ENCODE measurements around the gene CDK19.
"Not testable (repeated sequence)": the region's sequence is repeated elsewhere in the genome, so short reads cannot be mapped to it uniquely, and the experiment has no call there.

Gene CDK19

DNA sequence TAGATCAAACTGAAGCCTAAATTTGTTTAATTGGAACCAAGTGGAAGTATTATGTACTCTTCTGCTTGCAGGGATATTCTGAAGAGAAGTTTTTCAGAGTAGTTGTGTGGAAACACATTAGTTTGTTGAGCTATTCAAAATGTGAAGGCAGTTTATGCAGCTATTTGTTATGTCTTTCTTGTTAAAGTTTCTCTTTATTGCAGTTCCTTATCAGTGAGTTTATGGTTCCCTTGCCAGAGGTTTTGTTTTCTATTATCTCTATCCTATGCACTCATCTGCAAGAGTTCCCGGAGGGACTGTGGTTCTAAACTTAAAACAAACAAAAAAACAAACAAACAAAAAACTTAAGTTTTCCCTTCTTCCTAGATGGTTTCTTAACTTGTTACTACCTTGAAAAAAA is 195.2 kb downstream of the CDK19 start:
- no peak for DNase-seq (ENCODE audit: low spot score)

DNA sequence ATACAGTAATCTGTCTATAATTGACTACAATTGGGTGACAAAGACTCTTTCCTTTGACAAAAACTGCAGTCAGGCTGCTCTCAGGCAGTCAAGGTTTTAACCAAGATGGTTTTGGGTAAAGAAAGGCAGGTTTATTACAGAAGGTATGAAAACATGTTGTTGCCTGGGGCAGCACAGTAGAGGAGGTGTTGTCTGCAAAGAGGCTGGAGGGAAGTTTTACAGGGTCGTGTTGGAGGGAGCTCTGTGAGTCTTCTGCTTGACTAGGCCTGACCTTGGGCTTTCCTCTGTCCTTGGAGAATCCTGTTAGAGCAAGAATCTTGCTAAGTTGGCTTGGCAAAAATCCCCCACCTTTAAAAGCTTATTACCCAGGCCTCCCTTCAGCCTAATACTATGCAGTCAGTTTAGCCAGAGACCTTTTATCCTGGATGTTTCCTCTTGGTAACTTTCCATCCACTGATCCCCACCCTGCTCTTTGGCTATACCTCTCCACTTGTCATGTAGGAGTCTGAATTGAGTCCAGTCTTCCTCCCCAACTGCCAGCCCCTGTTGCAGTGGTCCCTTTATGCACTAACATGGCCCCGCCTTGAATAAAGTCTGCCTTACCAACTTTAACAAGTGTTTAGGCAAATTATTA is 195.9 kb downstream of the CDK19 start:
- no peak for DNase-seq (ENCODE audit: low spot score)

DNA sequence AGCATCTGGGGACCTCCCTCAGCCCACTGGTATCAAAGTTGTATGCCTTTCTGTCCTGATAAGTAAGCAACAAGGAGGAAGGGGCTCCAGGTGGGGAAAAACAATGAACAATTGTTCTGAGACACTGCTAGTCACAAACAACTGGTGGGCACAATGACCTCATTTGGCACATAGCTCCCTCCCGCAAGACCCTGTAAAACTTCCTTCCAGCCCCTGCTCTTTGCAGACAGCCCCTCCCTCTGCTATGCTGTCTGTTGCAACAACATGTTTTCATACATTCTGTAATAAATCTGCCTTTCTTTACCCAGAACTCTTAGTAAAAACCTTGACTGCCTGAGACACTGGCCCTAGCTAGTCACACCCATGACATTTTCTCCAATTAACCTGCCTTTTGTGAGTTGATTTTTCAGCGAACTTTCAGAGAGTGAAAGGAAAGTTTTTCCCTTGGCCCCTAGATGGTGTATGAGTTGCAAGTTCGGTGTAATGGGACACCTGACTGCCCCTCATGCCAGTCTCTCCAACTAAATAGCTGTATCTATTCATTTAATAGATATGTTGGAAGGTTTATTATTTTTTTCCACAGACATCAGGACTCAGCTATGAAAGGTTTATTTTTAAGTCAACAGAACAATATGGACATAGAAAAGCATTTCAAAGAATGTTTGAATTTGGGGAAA is 196.5 kb downstream of the CDK19 start:
- peak; percentile 26 for DNase-seq (ENCODE audit: low spot score)

DNA sequence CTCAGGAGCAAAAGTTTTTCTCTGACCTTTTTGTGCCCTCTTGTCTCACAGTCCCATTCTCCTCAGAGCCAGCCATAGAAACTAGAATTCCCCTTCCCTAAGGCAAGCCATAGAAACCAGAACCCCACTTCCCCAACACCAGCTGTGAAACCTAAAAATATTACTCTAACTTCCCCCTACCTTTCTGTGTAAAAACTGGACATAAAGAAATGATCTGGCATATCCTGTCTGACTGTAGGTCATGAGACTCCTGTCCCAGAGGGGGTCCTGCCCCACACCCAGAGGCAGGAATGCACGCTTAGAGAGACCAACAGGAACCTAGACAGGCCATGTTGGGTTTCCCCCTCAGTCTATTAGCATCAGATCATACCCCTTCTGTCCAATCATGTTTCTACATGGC is 198.2 kb downstream of the CDK19 start:
- no peak for DNase-seq (ENCODE audit: low spot score)

DNA sequence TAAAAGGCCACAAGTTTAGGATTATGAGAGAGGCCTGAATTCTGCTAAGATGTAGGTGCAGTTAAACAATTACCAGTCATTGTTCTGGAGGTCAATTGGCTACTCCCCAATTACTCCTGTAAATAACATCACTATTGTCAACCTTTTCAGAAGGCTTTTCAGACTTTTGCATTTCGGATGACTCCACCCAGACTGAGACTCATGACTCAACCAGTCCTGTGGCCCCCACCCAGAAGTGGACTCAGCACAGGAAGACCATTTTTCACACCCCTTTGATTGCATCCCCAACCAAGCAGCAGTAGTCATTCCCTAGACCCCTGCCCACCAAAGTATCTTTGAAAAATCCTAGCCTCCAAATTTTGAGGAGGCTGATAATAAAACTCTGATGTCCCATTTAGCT is 199.5 kb downstream of the CDK19 start:
- no peak for DNase-seq (ENCODE audit: low spot score)

DNA sequence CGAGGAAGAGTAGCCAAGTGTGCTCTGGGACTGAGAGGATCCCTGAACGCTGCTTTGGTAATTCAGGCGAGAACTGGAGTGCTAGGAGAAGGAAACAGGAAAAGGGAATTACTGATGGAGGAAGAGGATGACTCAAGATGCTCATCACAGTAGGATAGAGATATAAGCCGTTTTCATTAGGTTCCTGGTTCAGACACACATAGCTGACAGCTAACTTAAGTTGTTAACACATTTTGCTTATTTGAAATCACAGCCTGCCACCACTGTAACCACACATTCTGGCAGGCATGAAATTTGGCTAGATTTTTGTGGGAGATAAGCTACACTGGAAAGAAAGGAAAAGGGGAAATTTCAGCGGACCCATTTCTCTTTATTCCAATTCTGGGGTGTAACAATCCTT is 200.7 kb downstream of the CDK19 start:
- DNase-seq (ENCODE audit: low spot score), result no peak

DNA sequence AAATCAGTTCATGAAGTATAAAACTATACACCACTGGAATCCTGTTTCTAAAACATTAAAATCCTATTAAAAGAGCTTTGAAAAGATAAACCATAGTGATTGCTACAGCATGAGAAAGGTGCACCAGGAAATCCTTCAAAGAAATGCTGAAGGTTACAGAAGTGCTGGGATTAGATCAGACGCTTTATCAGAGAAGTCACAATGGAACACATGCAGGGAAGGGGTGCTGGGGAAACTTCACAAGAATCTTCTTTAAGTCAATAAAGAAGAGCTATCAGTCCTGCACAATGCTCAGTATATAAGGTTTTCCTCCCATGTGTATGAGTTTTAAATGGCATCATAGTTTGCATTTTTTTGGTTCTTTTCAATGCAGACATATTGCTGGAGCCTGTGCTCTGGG is 201.2 kb downstream of the CDK19 start:
- no peak for DNase-seq (ENCODE audit: low spot score)

DNA sequence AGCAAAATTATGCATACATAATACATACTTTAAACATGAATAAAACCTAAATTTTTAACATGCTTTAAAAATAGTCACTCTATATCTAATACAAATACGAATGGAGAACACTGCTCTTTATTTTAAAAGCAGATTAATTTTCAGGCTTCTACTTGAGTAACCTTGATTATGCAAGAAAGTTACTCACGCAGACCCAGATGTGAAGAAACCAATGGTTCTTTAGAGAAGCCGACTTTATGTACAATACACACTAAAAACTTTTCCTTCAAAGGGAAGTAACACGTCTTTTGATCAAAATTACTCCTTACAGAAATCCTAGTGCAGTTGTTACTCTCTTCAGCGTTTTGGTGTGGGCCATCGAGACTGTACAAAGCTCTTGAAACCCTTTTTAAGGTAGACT is 201.9 kb downstream of the CDK19 start:
- DNase-seq (ENCODE audit: low spot score), result no peak

DNA sequence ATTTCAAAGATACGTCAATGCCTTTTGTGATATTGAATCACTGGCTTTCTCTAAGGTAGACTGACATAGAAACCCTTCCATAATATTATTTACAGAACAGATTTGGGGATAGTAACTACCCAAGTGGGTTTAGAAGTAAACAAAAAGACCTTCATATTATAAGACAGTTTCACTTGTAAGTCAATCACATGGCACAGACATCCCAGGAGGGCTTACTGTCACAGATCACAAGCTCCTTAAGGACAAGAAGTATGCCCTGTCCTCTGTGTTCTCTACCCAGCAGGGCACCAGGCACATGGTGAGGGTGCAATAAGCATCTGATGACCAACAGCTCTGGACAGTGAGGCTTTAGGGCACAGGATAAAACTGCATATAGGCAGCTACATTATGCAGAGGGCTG is 203.0 kb downstream of the CDK19 start:
- no peak for DNase-seq (ENCODE audit: low spot score)

DNA sequence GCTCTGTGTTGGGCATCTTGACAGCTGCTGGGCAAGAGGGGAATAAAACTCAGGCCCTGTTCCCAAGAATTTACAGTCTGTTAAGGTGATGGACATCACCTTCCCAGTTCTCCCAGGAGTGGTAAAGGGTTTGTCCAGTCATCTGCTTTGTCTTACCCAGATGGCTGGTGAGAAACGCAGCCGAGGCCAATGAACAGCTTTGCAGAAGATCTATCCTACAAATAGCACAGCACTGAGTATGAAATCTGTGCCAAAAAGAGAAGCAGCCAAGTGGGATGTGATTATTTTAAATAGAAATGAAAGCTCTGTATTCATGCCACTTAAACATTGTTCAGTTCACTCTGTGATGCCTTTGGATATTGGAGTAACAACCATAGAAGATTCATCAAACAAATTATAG is 206.2 kb downstream of the CDK19 start:
- no peak for DNase-seq (ENCODE audit: low spot score)

DNA sequence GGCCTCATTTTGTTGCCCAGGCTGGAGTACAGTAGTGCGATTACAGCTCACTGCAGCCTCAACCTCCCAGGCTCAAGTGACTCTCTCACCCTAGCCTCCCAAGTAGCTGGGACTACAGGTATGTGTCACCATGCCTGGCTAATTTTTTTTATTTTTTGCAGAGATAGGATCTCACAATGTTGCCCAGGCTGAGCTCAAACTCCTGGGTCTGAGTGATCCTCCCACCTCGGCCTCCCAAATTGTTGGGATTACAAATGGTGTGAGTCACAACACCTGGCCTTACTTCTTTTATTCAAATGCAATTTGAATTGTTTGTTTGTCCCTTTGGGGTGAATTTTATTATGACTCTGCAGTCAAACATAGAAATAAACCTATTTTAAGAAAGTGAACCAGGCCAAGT is 207.1 kb downstream of the CDK19 start:
- no peak for DNase-seq (ENCODE audit: low spot score)

DNA sequence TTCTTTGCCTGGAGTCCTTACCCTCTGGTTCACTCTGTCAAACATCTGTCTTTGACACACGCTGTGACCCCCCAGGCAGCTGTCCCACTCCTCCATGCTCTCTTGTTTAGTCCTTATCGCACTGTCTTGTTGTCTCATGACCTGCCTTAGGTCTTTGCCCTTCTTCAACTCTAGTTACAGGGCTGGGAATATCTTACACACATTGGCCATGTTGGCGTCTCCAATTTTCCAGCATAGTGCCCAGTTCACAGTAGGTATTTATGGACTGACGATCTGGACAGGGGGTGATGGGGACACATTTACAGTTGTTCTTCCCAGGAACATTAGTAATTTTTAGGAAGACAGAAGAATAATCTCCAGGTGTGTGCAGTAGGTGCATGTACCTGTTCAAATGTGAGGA is 209.1 kb downstream of the CDK19 start:
- DNase-seq (ENCODE audit: low spot score), result no peak

DNA sequence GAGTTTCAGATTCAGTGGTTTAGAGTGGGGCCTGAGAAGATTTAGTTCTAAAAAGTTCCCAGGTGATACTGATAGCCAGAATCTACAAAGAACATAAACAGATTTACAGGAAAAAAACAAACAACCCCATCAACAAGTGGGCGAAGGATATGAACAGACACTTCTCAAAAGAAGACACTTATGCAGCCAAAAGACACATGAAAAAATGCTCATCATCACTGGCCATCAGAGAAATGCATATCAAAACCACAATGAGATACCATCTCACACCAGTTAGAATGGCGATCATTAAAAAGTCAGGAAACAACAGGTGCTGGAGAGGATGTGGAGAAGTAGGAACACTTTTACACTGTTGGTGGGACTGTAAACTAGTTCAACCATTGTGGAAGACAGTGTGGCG is 214.6 kb downstream of the CDK19 start:
- not testable (repeated sequence) for DNase-seq (ENCODE audit: low spot score)

DNA sequence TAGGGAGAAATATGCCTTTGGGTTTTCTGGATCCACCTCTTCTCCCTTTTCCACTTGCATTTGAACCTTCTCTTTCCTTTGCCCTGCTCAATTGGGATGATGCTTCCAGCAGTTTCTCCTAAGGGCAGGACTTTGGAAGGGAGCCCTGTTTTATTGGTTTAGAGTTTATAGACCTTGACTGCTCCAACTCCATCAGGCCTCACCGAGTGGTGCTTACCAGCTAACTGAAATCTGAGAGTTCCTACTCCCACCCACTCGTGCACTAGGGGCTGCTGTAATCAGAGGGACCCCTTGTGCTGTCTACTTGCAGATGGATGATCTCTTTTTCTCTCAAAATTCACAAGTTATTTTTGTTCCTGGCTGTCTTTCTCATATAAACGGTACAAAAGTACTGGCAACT is 217.5 kb downstream of the CDK19 start:
- DNase-seq (ENCODE audit: low spot score), result no peak

DNA sequence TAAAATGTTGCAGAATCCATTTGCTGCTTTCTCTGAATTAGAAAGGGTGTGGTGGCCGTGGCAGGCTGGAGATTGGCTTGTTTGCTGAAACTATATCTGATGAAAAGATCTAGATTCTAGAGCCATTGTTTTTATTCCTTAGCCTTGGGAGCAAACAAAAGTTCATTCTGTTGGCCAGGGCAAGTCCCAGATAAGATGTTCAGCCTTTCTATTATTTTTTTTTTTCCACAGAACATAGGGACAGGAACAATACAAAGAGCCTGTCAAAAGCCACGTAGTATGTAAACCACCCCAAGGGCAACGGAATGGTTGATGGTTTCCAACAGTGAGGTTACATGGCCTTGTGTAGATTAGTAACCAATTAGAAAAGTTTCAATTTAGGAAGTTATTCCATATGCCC is 218.9 kb downstream of the CDK19 start:
- no peak for DNase-seq (ENCODE audit: low spot score)

DNA sequence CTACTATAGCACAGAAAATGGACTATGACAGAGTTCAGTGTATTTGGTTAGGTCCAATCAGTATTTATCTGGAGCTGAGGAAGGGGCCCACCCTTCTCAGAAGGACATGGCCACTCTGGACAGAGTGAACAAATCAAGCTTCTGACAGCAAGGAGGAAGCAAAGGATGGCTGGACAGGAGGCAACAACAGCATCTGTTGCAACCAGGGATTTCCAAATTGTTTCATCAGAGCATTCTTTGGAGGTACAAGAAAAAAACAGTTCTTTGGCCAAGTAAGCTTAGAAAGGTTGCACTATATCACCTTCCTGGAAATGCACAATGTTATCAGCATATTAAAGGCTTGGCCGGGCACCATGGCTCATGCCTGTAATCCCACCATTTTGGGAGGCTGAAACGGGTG is 220.2 kb downstream of the CDK19 start:
- DNase-seq (ENCODE audit: low spot score), result no peak

DNA sequence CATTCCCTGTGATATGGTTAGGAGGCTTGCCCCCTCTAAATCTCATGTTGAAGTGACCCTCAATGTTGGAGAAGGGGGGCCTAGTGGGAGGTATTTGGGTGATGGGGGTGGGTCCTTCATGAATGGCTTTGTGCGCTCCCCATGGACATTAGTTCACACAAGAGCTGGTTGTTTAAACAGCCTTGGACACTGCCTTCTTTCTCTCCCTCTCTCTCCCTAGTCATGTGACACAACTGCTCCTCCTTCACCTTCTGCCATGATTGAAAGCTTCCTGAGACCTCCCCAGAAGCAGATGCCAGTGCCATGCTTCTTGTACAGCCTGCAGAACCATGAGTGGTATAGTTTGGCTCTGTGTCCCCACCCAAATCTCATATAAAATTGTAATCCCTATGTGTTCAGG is 221.6 kb downstream of the CDK19 start:
- DNase-seq (ENCODE audit: low spot score), result no peak

DNA sequence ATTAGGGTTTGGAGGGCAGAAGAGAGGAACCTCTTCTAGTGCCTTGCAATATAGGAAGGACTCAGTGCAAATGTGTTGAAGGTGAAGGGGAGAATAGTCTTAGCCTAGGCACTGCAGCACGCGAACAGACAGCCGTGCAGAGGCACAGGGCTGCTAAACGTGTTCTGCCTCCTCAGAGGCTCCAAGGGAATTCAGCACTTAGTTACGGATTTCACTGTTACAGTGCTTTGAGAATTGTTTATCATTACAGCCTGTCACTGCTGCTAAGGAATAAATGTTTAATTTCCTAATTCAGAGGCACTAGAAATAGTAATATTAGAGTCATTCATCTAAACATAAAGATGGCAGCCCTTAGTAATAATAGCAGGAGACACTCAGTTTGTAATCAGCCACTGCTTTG is 222.5 kb downstream of the CDK19 start:
- DNase-seq (ENCODE audit: low spot score), result no peak

DNA sequence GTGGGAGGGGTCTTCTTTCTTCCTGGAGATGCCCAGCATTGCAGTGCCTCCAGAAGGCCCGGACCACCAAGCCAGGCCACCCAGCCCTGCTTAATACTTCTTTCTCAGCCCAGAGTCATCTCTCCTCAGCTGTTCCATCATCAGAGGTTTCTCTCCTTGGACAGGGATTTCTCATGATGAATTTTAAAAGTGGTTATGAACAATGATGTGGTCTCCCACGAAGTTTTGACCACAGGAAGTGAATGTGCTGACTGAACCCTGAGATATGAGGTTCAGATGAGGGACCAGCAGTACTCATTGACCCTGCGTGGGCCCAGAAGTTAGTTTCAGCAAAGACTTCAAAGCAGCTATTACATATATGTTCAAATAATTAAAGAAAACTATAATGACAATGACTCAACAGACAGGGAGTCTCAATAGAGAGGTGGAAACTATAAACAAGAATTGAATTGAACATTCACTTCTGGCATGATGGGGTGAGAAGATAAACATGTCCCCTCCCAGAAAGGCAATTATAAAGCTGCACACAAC is 224.4 kb downstream of the CDK19 start:
- no peak for DNase-seq (ENCODE audit: low spot score)

DNA sequence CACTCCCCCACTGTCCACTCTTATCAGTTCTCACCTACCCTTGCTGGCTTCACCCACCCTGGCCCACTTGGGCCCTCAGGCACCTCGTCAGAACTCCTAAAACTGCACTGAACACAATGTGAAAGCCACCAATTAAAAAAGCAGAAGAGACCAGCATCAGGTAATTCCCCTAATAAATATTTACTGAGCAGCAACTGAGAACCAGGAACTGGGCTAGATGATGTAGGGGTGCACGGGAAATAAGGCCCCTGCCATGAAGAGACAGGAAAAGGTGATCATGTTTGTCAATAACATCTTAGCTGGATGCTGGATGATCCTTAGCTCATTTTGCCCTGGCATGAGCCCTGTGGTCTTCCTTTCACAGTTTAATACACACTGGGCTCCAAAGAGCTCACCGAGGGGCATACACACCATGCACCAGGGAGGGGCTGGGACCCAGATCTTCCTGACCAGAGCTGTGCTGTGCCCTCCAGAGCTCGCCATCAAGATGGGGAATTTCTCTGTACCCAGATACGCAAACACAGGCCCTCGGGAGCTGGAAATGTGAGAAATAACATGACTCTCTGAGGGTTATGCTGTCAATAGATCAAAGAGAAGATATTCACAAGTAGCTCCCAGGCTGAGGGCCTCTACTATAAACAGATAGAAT is 225.3 kb downstream of the CDK19 start:
- no peak for DNase-seq (ENCODE audit: low spot score)

DNA sequence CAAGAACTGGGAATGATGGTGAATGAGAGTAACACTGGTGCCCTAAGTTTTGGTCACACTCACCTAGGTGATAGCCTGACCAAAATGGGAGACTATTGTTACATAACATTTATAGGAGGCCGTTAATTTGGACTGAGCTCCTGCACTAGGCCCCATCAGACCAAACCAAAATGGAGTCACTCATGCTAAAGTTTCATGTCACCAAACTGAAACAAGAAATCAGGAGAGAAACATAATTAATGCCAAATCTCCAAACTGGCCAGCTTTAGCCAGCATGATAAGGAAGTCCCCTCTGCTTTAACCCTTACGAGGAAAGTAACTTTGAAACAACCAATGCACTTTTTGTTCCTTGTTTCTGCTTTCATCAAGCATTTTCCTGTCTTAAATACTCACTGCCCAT is 227.9 kb downstream of the CDK19 start:
- no peak for DNase-seq (ENCODE audit: low spot score)

DNA sequence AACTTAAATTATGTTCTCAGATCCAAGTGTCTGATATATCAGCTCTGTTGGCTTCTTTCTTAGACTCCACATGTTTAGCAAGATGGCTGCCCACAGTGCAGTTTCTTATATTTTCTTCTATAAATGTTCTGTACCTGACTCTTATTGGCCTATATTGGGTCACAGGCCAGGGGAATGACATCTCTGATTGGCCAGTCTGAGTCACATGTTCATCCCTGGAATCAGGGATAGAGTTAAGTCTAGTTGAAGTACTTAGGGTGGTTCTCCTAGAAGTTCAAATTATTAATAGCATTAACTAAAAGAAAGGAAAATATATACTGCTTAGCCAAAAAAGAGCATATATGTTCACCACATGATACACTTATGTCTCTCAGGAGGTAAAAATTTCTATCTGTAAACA is 233.6 kb downstream of the CDK19 start:
- DNase-seq (ENCODE audit: low spot score), result peak; percentile 39

DNA sequence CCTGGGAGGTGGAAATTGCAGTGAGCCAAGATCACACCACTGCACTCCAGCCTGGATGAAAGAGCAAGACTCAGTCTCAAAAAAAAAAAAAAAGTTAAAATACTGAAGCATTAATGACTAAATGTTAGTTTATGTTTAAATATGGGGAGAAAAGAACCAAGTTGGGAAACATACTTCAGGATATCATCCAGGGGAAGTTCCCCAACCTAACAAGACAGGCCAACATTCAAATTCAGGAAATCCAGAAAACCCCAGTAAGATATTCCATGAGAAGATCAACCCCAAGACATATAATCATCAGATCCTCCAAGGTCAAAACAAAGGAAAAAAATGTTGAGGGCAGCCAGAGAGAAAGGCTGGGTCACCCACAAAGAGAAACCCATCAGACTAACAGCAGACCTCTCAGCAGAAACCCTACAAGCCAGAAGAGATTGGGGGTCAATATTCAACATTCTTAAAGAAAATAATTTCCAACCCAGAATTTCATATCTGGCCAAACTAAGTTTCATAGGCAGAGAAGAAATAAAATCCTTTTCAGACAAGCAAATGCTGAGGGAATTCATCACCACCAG is 237.6 kb downstream of the CDK19 start:
- DNase-seq (ENCODE audit: low spot score), result not testable (repeated sequence)
